ENCODE results near the gene FAM186B. TPM values are rescaled to one million over a fixed set of nuclear protein-coding genes. Genes with fewer than 3 reads are reported as not detected.

The FAM186B gene
- total RNA-seq, 1 experiment from 2014 or later, result 0.39 TPM

DNA sequence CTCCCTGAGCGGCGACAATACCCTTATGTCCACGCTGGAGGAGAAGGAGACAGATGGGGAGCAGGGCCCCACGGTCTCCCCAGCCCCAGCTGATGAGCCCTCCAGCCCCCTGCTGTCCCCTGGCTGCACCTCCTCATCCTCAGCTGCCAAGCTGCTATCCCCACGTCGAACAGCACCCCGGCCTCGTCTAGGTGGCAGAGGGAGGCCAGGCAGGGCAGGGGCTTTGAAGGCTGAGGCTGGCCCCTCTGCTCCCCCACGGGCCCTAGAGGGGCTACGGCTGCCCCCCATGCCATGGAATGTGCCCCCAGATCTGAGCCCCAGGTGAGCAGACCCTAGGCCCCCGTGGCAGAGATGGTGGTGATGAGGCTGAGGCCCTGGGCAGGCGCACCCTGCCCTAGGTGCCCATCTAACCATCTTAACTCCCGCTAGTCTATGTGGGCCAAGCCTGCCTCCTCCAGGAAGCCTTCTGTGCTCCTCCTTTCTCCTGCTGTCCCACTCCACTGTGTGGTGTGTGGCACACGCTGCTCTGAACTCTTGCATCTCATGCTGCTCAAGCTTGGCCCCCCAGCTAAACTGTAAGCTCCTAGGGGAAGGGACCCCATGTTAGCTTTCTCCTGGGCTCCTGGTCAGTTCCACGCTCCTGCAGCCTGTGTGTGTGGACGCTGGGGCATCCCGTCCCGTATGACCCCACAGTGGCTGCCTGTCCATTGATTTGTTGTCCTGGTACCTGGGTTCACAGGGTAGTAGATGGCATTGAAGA is 49.6 kb downstream of the FAM186B start (continued):
- TF ChIP-seq, protein P1, sequence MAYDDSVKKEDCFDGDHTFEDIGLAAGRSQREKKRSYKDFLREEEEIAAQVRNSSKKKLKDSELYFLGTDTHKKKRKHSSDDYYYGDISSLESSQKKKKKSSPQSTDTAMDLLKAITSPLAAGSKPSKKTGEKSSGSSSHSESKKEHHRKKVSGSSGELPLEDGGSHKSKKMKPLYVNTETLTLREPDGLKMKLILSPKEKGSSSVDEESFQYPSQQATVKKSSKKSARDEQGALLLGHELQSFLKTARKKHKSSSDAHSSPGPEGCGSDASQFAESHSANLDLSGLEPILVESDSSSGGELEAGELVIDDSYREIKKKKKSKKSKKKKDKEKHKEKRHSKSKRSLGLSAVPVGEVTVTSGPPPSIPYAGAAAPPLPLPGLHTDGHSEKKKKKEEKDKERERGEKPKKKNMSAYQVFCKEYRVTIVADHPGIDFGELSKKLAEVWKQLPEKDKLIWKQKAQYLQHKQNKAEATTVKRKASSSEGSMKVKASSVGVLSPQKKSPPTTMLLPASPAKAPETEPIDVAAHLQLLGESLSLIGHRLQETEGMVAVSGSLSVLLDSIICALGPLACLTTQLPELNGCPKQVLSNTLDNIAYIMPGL (CRISPR knock-in tag; IDR thresholded peaks at IDR 0.05), result no peak

DNA sequence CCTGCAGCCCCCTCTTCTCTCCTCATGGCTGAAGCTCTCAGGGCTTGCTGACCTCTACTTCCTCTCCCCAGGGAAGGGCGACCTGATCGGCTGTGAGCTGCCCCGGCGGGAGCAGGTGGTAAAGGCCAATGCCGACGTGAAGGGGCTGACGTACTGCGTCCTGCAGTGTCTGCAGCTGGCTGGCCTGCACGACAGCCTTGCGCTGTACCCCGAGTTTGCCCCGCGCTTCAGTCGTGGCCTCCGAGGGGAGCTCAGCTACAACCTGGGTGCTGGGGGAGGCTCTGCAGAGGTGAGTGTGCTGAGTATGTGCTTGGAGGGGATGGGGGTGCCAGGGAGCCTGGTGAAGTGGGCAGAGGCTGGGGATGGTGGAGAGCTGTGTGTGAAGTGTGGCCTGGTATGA is 51.2 kb downstream of the FAM186B start:
- Mint-ChIP-seq H3K4me1 (no peaks in the 10 kb centered on the region), H3K27me3 (ENCODE audit: low read depth) (peaks cover 26% of the 10 kb centered on the region), H3K27ac (no peak overlapping the region), H3K36me3 (peaks cover 10% of the 10 kb centered on the region), H3K9me3 (no peaks in the 10 kb centered on the region), H3K4me3 (no peak overlapping the region)
- TF ChIP-seq GTF2I (CRISPR knock-in tag; conservative IDR thresholded peaks at IDR 0.05) (no peak), ATF3 (CRISPR knock-in tag; conservative IDR thresholded peaks at IDR 0.05) (no peak), USF1 (CRISPR knock-in tag; IDR thresholded peaks at IDR 0.05) (no peak), CDX4 (CRISPR knock-in tag; IDR thresholded peaks at IDR 0.05; ENCODE audit: borderline replicate concordance) (no peak), SMAD3 (CRISPR knock-in tag; IDR thresholded peaks at IDR 0.05; ENCODE audit: borderline replicate concordance) (no peak), CBFB (CRISPR knock-in tag; IDR thresholded peaks at IDR 0.05; ENCODE audit: low read depth) (no peak), ESRRA (CRISPR knock-in tag; IDR thresholded peaks at IDR 0.05; ENCODE audit: borderline replicate concordance) (no peak), TEAD1 (CRISPR knock-in tag; IDR thresholded peaks at IDR 0.05) (no peak), NR3C1 (CRISPR knock-in tag; conservative IDR thresholded peaks at IDR 0.05; ENCODE audit: low read depth) (no peak), MYBL2 (CRISPR knock-in tag; IDR thresholded peaks at IDR 0.05) (no peak), ZNF416 (CRISPR knock-in tag; IDR thresholded peaks at IDR 0.05) (no peak), TP53 (CRISPR knock-in tag; IDR thresholded peaks at IDR 0.05) (no peak), ATF6 (CRISPR knock-in tag; IDR thresholded peaks at IDR 0.05) (no peak), NFATC4 (CRISPR knock-in tag; IDR thresholded peaks at IDR 0.05) (no peak), KAT7 (CRISPR knock-in tag; IDR thresholded peaks at IDR 0.05; ENCODE audit: borderline replicate concordance) (no peak), ZNF671 (CRISPR knock-in tag; IDR thresholded peaks at IDR 0.05) (no peak)
- TF ChIP-seq, protein P2, sequence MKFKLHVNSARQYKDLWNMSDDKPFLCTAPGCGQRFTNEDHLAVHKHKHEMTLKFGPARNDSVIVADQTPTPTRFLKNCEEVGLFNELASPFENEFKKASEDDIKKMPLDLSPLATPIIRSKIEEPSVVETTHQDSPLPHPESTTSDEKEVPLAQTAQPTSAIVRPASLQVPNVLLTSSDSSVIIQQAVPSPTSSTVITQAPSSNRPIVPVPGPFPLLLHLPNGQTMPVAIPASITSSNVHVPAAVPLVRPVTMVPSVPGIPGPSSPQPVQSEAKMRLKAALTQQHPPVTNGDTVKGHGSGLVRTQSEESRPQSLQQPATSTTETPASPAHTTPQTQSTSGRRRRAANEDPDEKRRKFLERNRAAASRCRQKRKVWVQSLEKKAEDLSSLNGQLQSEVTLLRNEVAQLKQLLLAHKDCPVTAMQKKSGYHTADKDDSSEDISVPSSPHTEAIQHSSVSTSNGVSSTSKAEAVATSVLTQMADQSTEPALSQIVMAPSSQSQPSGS (CRISPR knock-in tag; IDR thresholded peaks at IDR 0.05; ENCODE audit: borderline replicate concordance, low read depth), result no peak
- TF ChIP-seq, protein P3, sequence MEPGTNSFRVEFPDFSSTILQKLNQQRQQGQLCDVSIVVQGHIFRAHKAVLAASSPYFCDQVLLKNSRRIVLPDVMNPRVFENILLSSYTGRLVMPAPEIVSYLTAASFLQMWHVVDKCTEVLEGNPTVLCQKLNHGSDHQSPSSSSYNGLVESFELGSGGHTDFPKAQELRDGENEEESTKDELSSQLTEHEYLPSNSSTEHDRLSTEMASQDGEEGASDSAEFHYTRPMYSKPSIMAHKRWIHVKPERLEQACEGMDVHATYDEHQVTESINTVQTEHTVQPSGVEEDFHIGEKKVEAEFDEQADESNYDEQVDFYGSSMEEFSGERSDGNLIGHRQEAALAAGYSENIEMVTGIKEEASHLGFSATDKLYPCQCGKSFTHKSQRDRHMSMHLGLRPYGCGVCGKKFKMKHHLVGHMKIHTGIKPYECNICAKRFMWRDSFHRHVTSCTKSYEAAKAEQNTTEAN (CRISPR knock-in tag; IDR thresholded peaks at IDR 0.05), result no peak
- DNase-seq (ENCODE audit: low spot score) (no peak), ATAC-seq (no peak)
- ChIA-PET CTCF (interaction anchor here (0.5 to 7.8 kb wide), 38 partner anchors 9 to 466 kb away, joined by 3 to 99 read pairs (median 6); partner anchors contain the start of genes DNAJC22, FAM186B, KCNH3 and PRPF40B), POLR2A (interaction anchor here (0.6 to 1.4 kb wide), 2 partner anchors 187 to 530 kb away, joined by 3 to 4 read pairs; partner anchors contain the start of gene SPATS2)

Measured in WTC11 (cell line).